HCT116 (cell line): ENCODE results near the gene PRCD.

Experiments used
- EGR1 ChIP-seq: IDR thresholded peaks from 2 replicates; pipeline ENCODE4 v1.6.1; 2012; ENCODE audit warnings: low read depth
- SRF ChIP-seq: IDR thresholded peaks from 2 replicates; pipeline ENCODE4 v1.6.1; 2012; ENCODE audit warnings: low read depth

- TF ChIP-seq SRF (no peak), EGR1 (no peak)
These were observed 9.6 kb upstream of the PRCD start for GRCh38 chr17:76530095-76530723.
